Mesothelial cell of epicardium (in vitro differentiated cells): ENCODE data around the gene CYP1A2. TPM values are rescaled to one million over a fixed set of nuclear protein-coding genes. Genes with fewer than 3 reads are reported as not detected.

Source experiments
- DNase-seq, 2 experiments: peaks; one replicate each; pipeline ENCODE4 v3.0.0; 2021; ENCODE audit warnings: low spot score in 2 of 2; ENCODE audit not compliant: unreplicated experiment in 2 of 2
- H3K27ac Mint-ChIP-seq: 2 replicates; pipeline ENCODE4 v1.8.0; 2021; ENCODE audit warnings: mixed read lengths
- H3K27me3 Mint-ChIP-seq: 2 replicates; pipeline ENCODE4 v1.8.0; 2021; ENCODE audit warnings: low read depth, mixed read lengths
- H3K36me3 Mint-ChIP-seq: 2 replicates; pipeline ENCODE4 v1.8.0; 2021; ENCODE audit warnings: mixed read lengths
- H3K4me1 Mint-ChIP-seq: 2 replicates; pipeline ENCODE4 v1.8.0; 2021; ENCODE audit warnings: mixed read lengths
- H3K4me3 Mint-ChIP-seq: 2 replicates; pipeline ENCODE4 v1.8.0; 2021; ENCODE audit warnings: mild to moderate bottlenecking, moderate library complexity, mixed read lengths
- H3K9me3 Mint-ChIP-seq: 2 replicates; pipeline ENCODE4 v1.8.0; 2021; ENCODE audit warnings: mixed read lengths
- CTCF ChIP-seq: fragments of 200-600 bp; sonication (generic); IDR thresholded peaks from one replicate; pipeline ENCODE4 v1.5.0; 2021; ENCODE audit warnings: antibody characterized with exemption; ENCODE audit not compliant: unreplicated experiment
- total RNA-seq: library from RNA; stranded (reverse); gene quantifications from 3 replicates; pipeline ENCODE4 v1.2.1, GENCODE V29; 2021

Gene CYP1A2
- total RNA-seq, 1 donor from 2014 or later: not detected

- Mint-ChIP-seq H3K27me3 (peaks cover 18% of the 10 kb centered on the region), H3K4me1 (peaks cover 6% of the 10 kb centered on the region), H3K9me3 (no peaks in the 10 kb centered on the region), H3K36me3 (no peaks in the 10 kb centered on the region), H3K4me3 (peak overlapping the region; percentile 35), H3K27ac (no peak overlapping the region)
- DNase-seq: no peak
- TF ChIP-seq CTCF: no peak
Observed at GRCh38 chr15:74768099-74768770, 19.6 kb downstream of the CYP1A2 start.

GRCh38 chr15:74768771-74769342, 20.2 kb downstream of the CYP1A2 start:
- Mint-ChIP-seq H3K36me3 (no peaks in the 10 kb centered on the region), H3K27ac (no peak overlapping the region)

DNA sequence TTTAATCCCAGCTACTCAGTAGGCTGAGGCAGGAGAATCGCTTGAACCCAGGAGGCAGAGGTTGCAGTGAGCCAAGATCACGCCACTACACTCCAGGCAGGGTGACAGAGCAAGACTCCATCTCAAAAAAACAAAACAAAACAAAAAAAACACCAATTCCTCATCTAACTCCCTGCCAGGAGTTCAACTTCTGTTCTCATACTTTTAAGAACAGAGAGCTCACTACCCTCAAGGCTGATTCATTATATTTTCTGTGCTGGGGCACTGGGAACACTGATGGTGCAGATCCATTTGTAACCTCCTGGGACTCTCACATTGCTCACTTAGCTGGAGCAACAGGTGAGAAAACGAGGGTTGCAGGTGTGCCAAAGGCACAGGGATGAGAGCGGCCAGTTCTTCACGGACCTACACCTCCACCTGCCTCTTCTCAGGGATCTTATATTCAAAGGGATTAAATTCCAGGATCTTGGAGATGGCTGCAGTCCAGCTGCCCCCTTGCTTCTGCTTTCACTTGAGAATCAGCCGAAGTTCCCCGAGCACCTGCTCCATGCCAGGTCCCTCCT, 20.9 kb downstream of the CYP1A2 start:
- H3K4me3 Mint-ChIP-seq: no peak overlapping the region
- H3K4me1 Mint-ChIP-seq: peaks cover 6% of the 10 kb centered on the region

More at GRCh38 chr15:74768771-74769342, 20.2 kb downstream of the CYP1A2 start:
- H3K9me3 Mint-ChIP-seq: no peaks in the 10 kb centered on the region
- peaks cover 6% of the 10 kb centered on the region for H3K4me1 Mint-ChIP-seq
- TF ChIP-seq CTCF: peak; percentile 93
- DNase-seq: peak in 1 of 2 experiments; percentile 80
- peak overlapping the region; percentile 35 for H3K4me3 Mint-ChIP-seq
- peaks cover 18% of the 10 kb centered on the region for H3K27me3 Mint-ChIP-seq

DNA sequence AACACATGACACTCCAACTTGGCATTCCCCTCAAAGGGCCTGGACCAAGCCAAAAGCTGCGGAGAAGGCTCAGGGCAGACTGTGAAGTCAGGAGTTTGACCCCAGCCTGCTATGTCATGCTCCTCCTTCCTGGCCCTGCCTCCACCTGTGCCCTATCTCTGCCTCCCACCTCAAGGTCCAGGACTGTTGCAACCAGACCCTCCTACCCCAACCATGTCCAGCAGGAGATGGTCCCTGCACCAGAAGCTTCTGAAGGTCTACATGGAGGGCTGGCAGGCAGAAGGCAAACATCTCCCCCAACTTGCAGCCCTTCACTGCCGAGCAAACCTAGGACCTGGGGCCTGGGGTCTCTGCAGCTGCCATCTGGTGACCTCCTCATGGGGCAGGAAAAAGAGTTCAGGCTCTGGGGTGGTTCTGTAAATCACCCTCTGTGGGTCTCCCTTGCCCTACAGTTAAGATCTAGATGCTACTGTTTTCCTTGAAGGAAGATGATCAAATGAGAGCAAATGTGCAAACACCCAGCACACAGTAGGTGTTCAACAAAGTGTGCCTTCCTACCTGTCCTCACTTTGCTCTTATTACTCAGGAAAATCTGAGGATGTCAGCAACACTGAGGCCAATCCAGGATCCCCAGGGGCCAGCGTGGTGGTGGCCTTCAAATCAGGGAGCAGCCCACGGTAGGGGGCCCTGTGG, 21.7 kb downstream of the CYP1A2 start:
- no peak for TF ChIP-seq CTCF
- H3K36me3 Mint-ChIP-seq: no peaks in the 10 kb centered on the region
- H3K27me3 Mint-ChIP-seq: peaks cover 18% of the 10 kb centered on the region
- no peak for DNase-seq
- no peak overlapping the region for H3K4me3 Mint-ChIP-seq
- no peak overlapping the region for H3K27ac Mint-ChIP-seq
- no peaks in the 10 kb centered on the region for H3K9me3 Mint-ChIP-seq
- peaks cover 4% of the 10 kb centered on the region for H3K4me1 Mint-ChIP-seq

More for the DNA sequence above, 20.9 kb downstream of the CYP1A2 start:
- Mint-ChIP-seq H3K9me3 (no peaks in the 10 kb centered on the region), H3K36me3 (no peaks in the 10 kb centered on the region), H3K27ac (no peak overlapping the region), H3K27me3 (peaks cover 18% of the 10 kb centered on the region)
- DNase-seq: no peak
- no peak for TF ChIP-seq CTCF

GRCh38 chr15:74773329-74773728, 24.7 kb downstream of the CYP1A2 start:
- no peak overlapping the region for H3K27ac Mint-ChIP-seq
- H3K4me1 Mint-ChIP-seq: peaks cover 19% of the 10 kb centered on the region
- no peaks in the 10 kb centered on the region for H3K9me3 Mint-ChIP-seq
- H3K36me3 Mint-ChIP-seq: no peaks in the 10 kb centered on the region
- no peak for TF ChIP-seq CTCF
- peaks cover 18% of the 10 kb centered on the region for H3K27me3 Mint-ChIP-seq
- DNase-seq: no peak
- H3K4me3 Mint-ChIP-seq: no peak overlapping the region
